ENCODE measurements around the gene SPDYE5.

Gene SPDYE5

DNA sequence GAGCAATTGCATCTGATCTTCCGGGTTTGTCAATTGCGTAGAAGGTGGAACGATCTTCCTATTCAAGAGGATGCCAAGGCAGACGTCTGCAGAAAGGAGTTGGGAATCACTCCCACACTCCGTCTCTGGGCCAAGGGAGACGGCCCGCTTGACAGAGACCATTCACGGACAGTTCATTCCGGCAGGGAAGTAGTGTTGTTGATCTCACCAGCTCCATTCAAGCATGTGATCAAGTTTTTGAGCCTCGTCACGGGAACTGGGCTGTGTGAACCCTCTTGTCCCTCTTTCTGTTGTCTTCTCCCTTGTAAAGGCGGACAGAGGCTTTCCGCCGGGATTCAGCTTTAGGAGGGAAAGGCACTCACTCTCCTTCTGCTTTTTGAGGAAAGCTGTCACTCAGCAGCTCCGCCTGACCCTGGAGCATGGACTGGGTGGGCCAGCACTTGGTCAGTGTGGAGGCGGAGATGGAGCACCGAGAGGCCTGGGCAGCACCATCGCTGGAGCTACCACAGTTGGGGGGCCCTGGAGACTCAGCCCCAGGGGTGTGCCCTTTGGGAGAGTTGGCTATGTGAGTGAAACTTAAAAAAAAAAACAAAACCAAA is 44.9 kb downstream of the SPDYE5 start:
- DNase-seq (ENCODE audit: low read depth, low spot score), result no peak

DNA sequence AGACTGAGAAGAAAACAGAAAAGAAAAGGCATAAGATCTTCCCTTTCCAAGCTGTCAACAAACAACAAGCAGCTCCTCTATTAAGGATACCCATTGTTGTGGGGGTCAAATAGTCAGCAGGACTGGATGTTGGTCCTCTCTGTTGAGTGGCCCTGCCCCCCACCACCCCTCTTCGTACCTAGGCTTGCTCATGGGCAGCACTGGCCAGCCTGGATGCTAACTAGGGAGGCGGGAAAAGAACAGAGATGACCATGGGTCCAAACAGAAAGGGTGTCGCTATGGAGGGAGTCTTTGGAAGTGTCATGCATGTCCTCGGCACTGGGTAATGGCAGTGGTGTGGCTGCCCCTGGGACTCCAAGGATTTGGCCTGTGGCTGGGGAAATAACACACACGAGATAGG is 45.6 kb downstream of the SPDYE5 start:
- no peak for DNase-seq (ENCODE audit: low read depth, low spot score)

DNA sequence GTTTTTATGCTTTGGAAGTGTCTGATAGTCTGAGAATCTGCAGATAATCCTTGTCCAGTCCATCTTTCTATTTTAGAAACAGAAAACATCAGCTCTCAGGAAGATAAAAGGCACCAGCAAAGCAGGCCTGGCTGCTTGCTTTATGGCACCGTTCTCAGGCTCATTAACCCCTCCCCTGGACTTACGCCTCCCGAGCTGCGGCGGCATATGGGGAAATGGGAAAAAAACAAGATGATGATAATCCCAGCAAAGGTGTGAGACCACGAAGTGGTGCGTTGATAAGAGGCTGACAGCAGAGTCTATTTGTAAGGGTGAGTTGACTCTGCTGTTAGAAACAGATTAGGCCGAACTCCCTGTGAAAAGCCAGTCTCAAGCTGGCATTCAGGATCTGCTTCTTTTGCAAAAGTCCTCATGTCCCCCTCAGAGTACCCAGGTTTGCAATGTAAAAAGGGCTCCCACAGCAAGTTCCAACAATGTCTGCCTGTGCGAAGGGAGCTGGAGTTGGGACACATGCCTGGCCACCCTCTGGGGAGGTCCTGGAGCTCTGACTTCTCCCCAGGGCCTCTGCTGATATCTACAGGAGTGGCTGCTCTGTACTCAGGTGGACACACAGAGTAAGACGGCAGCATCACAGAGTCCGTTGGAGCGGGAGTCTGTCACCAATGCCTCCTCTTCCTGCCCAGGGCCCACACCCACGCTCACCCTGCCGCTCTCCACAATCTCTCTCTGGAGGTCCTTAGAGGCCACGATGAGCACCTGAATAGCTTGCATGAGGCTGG is 54.3 kb downstream of the SPDYE5 start:
- no peak for DNase-seq (ENCODE audit: low read depth, low spot score)
